Omental fat pad (tissue), 4 donors: Measurements from ENCODE around the gene PIGL. TPM values are rescaled to one million over a fixed set of nuclear protein-coding genes. Genes with fewer than 3 reads are reported as not detected.

Experiments used
- ATAC-seq: fragments of 150-250 bp; one replicate; pipeline ENCODE4 v1.9.1; 2016; ENCODE audit warnings: mild to moderate bottlenecking, moderate library complexity; ENCODE audit not compliant: low FRiP score
- DNase-seq: peaks from one replicate; pipeline ENCODE4 v3.0.0-alpha.2; 2019; ENCODE audit warnings: low spot score
- CTCF ChIP-seq, 3 donors: fragments of 450-650 bp; IDR thresholded peaks; one replicate each; pipeline ENCODE4 v1.5.1; 2016 to 2017; ENCODE audit warnings: antibody characterized with exemption in 3 of 3, mild to moderate bottlenecking in 3 of 3, moderate library complexity in 2 of 3
- small RNA-seq: library from RNA; depleted of rRNA; stranded (forward); fragments of <200 nt; gene quantifications from one replicate; pipeline ENCODE3, GENCODE V24; 2016
- total RNA-seq, 4 donors: library from RNA; depleted of rRNA; stranded (reverse); fragments of >200 nt; gene quantifications; one replicate each; pipeline ENCODE4 v1.1.0, GENCODE V29; 2016

Gene PIGL
- total RNA-seq, 4 donors from 2014 or later, result 44.8 to 62.4 (median 52.5) TPM

DNA sequence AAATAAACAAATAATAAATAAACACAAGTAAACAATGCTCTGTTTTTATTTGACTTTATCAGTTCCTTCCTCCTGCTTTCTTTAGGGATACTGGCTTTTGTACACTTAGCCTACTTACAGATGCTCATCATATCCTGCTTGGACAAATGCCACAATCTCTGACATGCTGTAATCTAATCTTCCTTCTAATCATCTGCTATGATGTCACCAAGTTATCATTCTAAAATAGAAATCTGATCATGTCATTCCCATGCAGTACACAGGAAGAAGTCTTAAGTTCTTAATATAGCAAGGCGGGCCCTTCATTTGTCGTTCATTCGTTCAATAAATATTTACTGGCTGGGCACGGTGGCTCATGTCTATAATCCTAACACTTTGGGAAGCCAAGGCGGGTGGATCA is 154.7 kb downstream of the PIGL start:
- DNase-seq (no peak), ATAC-seq (no peak)
- no peak for TF ChIP-seq CTCF (IDR thresholded peaks at IDR 0.05)

- ATAC-seq (peak; percentile 72), DNase-seq (no peak)
- TF ChIP-seq CTCF (IDR thresholded peaks at IDR 0.05), result no peak
Measured at GRCh38 chr17:16374146-16374938, 157.3 kb downstream of the PIGL start.

Small RNA genes within 50 kb of the gene (small RNA-seq; reads per million reads assigned to genes)
- gene MIR1288, result not detected

Other genes starting within 250 kb of the PIGL start
- gene ZSWIM7, start 217.5 kb upstream of the PIGL start, total RNA-seq, result 10 to 100 TPM in 3 of 4 donors, 1 to 10 TPM in 1; 8.6 to 34.0 (median 20.4) TPM
- gene TTC19, start 217.4 kb upstream of the PIGL start, total RNA-seq, result 10 to 100 TPM; 42.4 to 72.7 (median 56.8) TPM
- 100 to 1,000 TPM; 120 to 163 (median 134) TPM for gene NCOR1, start 1.7 kb upstream of the PIGL start, total RNA-seq
- 10 to 100 TPM; 16.1 to 29.1 (median 23.5) TPM for gene CENPV, start 136.3 kb downstream of the PIGL start, total RNA-seq
- 1,000 to 10,000 TPM in 1 of 4 donors, 100 to 1,000 TPM in 3; 679 to 1,195 (median 826) TPM for gene UBB, start 163.9 kb downstream of the PIGL start, total RNA-seq
- gene TRPV2, start 198.4 kb downstream of the PIGL start, total RNA-seq, result 10 to 100 TPM; 12.1 to 47.6 (median 28.9) TPM